ENCODE data around the gene KIF26B. TPM values are rescaled to one million over a fixed set of nuclear protein-coding genes. Genes with fewer than 3 reads are reported as not detected.
A peak's percentile ranks its signal among the peaks of the same experiment; 100 is the strongest.

KIF26B gene
- polyA plus RNA-seq, 1 of the 3 experiments (the other 2 are of a cell fraction): 2.6 TPM

DNA sequence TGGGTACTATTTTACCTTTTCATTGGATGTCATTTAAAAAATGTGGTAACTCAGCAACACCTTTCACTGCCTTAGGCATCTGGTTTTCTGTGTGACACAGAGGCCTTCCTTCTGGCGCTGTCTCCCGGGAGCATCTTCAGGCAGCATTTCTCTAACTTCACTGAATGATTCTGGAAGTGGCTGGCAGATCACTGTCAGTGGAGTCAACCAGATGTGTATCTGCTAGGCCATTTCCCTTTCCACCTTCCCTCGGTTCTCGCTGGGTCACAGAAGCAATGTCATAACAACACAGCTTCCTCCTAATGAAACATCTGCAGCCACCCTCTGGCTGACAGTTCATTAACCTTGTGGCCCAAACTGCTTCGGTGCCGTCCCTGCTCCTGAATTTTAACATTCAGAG, 137.8 kb downstream of the KIF26B start:
- Histone ChIP-seq H3K4me3 (ENCODE audit: low read depth in 2 of 2, low read length in 1 of 2) (no peak overlapping the region), H3K9me2 (no peaks in the 10 kb centered on the region), H3K4me2 (no peak overlapping the region), H3K79me2 (ENCODE audit: insufficient read depth) (no peaks in the 10 kb centered on the region), H3F3A (replicated peaks; ENCODE audit: insufficient read depth) (no peaks in the 10 kb centered on the region), H3K36me3 (replicated peaks in 1 of 2; ENCODE audit: control insufficient read depth in 1 of 2, insufficient read depth in 2 of 2, low read length in 1 of 2) (peaks cover 0 to 17% of the 10 kb centered on the region in 2 experiments), H4K20me1 (ENCODE audit: insufficient read depth) (no peaks in the 10 kb centered on the region; the same call in 1 of the 2 replicates), H3K27me3 (ENCODE audit: insufficient read depth) (no peaks in the 10 kb centered on the region), H2AFZ (ENCODE audit: low read depth) (no peak overlapping the region), H3K9ac (no peak overlapping the region), H3K4me1 (ENCODE audit: control insufficient read depth in 1 of 2, insufficient read depth in 2 of 2, low read depth in 1 of 2, low read length in 1 of 2) (peaks cover 0 to 29% of the 10 kb centered on the region in 2 experiments; a peak in 2 of 4 replicates), H3K27ac (ENCODE audit: low read depth in 2 of 2, low read length in 1 of 2) (peak overlapping the region in 1 of 2 experiments; percentile 29; a peak in 2 of 4 replicates), H3K9me3 (no peaks in the 10 kb centered on the region)
- ChIA-PET CTCF (interaction anchor here (0.9 to 1.2 kb wide), 3 partner anchors 83 to 988 kb away, joined by 3 to 4 read pairs (median 3); no protein-coding TSS in a partner anchor), POLR2A (no interaction called here)
- WGBS (ENCODE audit: low lambda C conversion rate): 57% methylated on average over 6 of the region's 6 CpGs
- DNase-seq: peak; percentile 73
- no peak for TF ChIP-seq EZH2phosphoT487 (IDR thresholded peaks at IDR 0.05; ENCODE audit: borderline replicate concordance, low read depth)
- TF ChIP-seq GATA2 (CRISPR knock-in tag; IDR thresholded peaks at IDR 0.05): peak; percentile 41
- no peak for TF ChIP-seq JUND (IDR thresholded peaks at IDR 0.05)
- TF ChIP-seq MAX (IDR thresholded peaks at IDR 0.05; ENCODE audit: low read depth): no peak
- TF ChIP-seq MXI1 (IDR thresholded peaks at IDR 0.05; ENCODE audit: low read depth, low read length): peak; percentile 72; the same call in 1 of the 2 replicates
- 0 out of 4 replicates have a peak, but pooled peaks of 1 of the 2 experiments have one; percentile 16 for TF ChIP-seq EP300 (IDR thresholded peaks at IDR 0.05; ENCODE audit: borderline replicate concordance in 1 of 2, low read depth in 1 of 2, low read length in 1 of 2)
- TF ChIP-seq RAD21 (IDR thresholded peaks at IDR 0.05; ENCODE audit: low read length): 0 out of 2 replicates have a peak, but pooled peaks have one; percentile 17

DNA sequence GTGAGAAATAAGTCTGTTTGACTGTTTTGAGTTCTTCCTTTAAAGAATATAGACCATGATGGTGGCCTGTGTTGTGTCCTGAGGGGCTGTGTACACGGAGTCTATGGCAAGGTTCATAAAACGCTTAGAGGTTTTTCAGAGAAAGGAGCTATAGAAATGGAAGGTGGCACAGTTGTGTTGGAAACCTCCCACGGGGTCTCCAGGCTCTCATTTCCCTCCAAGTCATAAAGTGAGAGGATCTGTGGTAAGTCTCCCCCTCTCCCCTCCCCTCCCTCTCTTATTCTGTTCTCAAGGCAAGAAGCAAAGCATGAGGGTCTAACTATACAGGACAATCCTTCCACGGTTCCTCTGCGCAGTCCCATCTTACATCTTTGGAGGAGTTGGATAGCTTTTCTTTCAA, 139.2 kb downstream of the KIF26B start:
- no peak overlapping the region for H3K4me2 ChIP-seq
- no peaks in the 10 kb centered on the region for H3K9me3 ChIP-seq
- H4K20me1 ChIP-seq (ENCODE audit: insufficient read depth): no peaks in the 10 kb centered on the region; the same call in 1 of the 2 replicates
- CTCF ChIA-PET: interaction anchor here (0.6 to 1.1 kb wide), 3 partner anchors 28 to 142 kb away, joined by 3 read pairs; no protein-coding TSS in a partner anchor
- no peaks in the 10 kb centered on the region for H3K27me3 ChIP-seq (ENCODE audit: insufficient read depth)
- H3K79me2 ChIP-seq (ENCODE audit: insufficient read depth): no peaks in the 10 kb centered on the region
- no peak for DNase-seq
- TF ChIP-seq NRF1 (IDR thresholded peaks at IDR 0.05; ENCODE audit: low read depth, low read length): no peak
- TF ChIP-seq MEF2A (IDR thresholded peaks at IDR 0.05; ENCODE audit: borderline replicate concordance, low read depth): no peak
- TF ChIP-seq FOXM1 (IDR thresholded peaks at IDR 0.05; ENCODE audit: low read depth): no peak
- no peak for TF ChIP-seq MXI1 (IDR thresholded peaks at IDR 0.05; ENCODE audit: low read depth, low read length)
- TF ChIP-seq GATA2 (CRISPR knock-in tag; IDR thresholded peaks at IDR 0.05): no peak
- TF ChIP-seq, protein P1, sequence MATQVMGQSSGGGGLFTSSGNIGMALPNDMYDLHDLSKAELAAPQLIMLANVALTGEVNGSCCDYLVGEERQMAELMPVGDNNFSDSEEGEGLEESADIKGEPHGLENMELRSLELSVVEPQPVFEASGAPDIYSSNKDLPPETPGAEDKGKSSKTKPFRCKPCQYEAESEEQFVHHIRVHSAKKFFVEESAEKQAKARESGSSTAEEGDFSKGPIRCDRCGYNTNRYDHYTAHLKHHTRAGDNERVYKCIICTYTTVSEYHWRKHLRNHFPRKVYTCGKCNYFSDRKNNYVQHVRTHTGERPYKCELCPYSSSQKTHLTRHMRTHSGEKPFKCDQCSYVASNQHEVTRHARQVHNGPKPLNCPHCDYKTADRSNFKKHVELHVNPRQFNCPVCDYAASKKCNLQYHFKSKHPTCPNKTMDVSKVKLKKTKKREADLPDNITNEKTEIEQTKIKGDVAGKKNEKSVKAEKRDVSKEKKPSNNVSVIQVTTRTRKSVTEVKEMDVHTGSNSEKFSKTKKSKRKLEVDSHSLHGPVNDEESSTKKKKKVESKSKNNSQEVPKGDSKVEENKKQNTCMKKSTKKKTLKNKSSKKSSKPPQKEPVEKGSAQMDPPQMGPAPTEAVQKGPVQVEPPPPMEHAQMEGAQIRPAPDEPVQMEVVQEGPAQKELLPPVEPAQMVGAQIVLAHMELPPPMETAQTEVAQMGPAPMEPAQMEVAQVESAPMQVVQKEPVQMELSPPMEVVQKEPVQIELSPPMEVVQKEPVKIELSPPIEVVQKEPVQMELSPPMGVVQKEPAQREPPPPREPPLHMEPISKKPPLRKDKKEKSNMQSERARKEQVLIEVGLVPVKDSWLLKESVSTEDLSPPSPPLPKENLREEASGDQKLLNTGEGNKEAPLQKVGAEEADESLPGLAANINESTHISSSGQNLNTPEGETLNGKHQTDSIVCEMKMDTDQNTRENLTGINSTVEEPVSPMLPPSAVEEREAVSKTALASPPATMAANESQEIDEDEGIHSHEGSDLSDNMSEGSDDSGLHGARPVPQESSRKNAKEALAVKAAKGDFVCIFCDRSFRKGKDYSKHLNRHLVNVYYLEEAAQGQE (IDR thresholded peaks at IDR 0.05; ENCODE audit: low read depth, low read length): no peak
- TF ChIP-seq RXRA (IDR thresholded peaks at IDR 0.05; ENCODE audit: borderline replicate concordance, low read depth): no peak
- TF ChIP-seq SIN3A (IDR thresholded peaks at IDR 0.05; ENCODE audit: borderline replicate concordance, low read depth, low read length): no peak
- no peak for TF ChIP-seq MAX (IDR thresholded peaks at IDR 0.05; ENCODE audit: low read depth)
- no peak for TF ChIP-seq RFX5 (IDR thresholded peaks at IDR 0.05; ENCODE audit: low read length)
- TF ChIP-seq, protein P2, sequence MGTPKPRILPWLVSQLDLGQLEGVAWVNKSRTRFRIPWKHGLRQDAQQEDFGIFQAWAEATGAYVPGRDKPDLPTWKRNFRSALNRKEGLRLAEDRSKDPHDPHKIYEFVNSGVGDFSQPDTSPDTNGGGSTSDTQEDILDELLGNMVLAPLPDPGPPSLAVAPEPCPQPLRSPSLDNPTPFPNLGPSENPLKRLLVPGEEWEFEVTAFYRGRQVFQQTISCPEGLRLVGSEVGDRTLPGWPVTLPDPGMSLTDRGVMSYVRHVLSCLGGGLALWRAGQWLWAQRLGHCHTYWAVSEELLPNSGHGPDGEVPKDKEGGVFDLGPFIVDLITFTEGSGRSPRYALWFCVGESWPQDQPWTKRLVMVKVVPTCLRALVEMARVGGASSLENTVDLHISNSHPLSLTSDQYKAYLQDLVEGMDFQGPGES (IDR thresholded peaks at IDR 0.05; ENCODE audit: low read depth, low read length): no peak
- TF ChIP-seq PBX3 (IDR thresholded peaks at IDR 0.05): no peak
- no peak for TF ChIP-seq SMC3 (IDR thresholded peaks at IDR 0.05; ENCODE audit: low read depth, low read length)
- TF ChIP-seq ELF1 (IDR thresholded peaks at IDR 0.05): no peak
- no peak for TF ChIP-seq FOSL2 (IDR thresholded peaks at IDR 0.05; ENCODE audit: borderline replicate concordance, low read depth)
- H3K9me2 ChIP-seq: no peaks in the 10 kb centered on the region
- 92% methylated on average over 5 of the region's 5 CpGs for WGBS (ENCODE audit: low lambda C conversion rate)
- no peak overlapping the region for H2AFZ ChIP-seq (ENCODE audit: low read depth)
- peaks cover 0 to 35% of the 10 kb centered on the region in 2 experiments; a peak in 2 of 4 replicates for H3K4me1 ChIP-seq (ENCODE audit: control insufficient read depth in 1 of 2, insufficient read depth in 2 of 2, low read depth in 1 of 2, low read length in 1 of 2)
- POLR2A ChIA-PET: no interaction called here
- H3F3A ChIP-seq (replicated peaks; ENCODE audit: insufficient read depth): no peaks in the 10 kb centered on the region
- H3K4me3 ChIP-seq (ENCODE audit: low read depth in 2 of 2, low read length in 1 of 2): no peak overlapping the region
- no peak overlapping the region for H3K27ac ChIP-seq (ENCODE audit: low read depth in 2 of 2, low read length in 1 of 2)
- no peak overlapping the region for H3K9ac ChIP-seq
- peaks cover 0 to 13% of the 10 kb centered on the region in 2 experiments for H3K36me3 ChIP-seq (replicated peaks in 1 of 2; ENCODE audit: control insufficient read depth in 1 of 2, insufficient read depth in 2 of 2, low read length in 1 of 2)

Data from SK-N-SH (cell line).